Ectodermal cell (in vitro differentiated cells): ENCODE results near the gene CDK5.

ENCODE experiments used
- H3K27ac ChIP-seq: 2 replicates; pipeline ENCODE4 v1.7.0; 2013; ENCODE audit warnings: mild to moderate bottlenecking, low read depth, low read length; ENCODE audit not compliant: insufficient read depth, poor library complexity, severe bottlenecking
- H3K27me3 ChIP-seq: 2 replicates; pipeline ENCODE4 v1.7.0; 2013; ENCODE audit warnings: mild to moderate bottlenecking, low read length; ENCODE audit not compliant: insufficient read depth, control insufficient read depth, poor library complexity, severe bottlenecking
- H3K36me3 ChIP-seq: one replicate; pipeline ENCODE4 v1.7.0; 2013; ENCODE audit warnings: low read length; ENCODE audit not compliant: control insufficient read depth, insufficient read depth
- H3K4me1 ChIP-seq: one replicate; pipeline ENCODE4 v1.7.0; 2013; ENCODE audit warnings: low read length; ENCODE audit not compliant: control insufficient read depth, insufficient read depth
- H3K4me3 ChIP-seq: 2 replicates; pipeline ENCODE4 v1.7.0; 2013; ENCODE audit warnings: low read depth, low read length, control low read depth; ENCODE audit not compliant: insufficient read depth
- H3K9me3 ChIP-seq: 2 replicates; pipeline ENCODE4 v1.7.0; 2013; ENCODE audit warnings: mild to moderate bottlenecking, low read length, moderate library complexity; ENCODE audit not compliant: control insufficient read depth
- WGBS, 2 experiments: methylation state at CpG; one replicate each; pipeline ENCODE4 v1.1.7; 2013; ENCODE audit warnings: missing lambda C conversion rate in 2 of 2; 5-methylcytosine and 5-hydroxymethylcytosine counted together

The CDK5 gene

DNA sequence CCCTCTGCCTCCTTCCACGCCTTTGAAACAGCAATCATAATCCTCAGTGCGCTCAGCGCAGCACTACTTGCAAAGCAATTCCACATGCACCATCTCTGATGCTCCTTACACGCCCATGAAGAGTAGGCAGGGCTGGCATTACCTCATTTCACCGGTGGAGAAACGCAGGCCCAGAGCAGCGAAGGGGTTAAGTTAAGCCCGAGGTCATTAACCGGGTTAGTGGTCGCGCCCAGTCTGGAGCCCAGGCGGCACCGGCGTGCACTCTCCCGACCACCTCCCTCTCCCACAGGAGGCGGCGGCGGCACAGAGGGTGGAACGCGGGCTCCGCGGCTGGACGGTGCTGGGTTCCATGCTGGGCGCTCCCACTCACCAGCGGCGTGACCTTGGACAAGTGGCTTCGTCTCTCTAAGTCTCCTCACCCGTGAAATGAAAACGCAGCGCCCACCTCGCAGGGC is 22.4 kb upstream of the CDK5 start:
- peaks cover 7% of the 10 kb centered on the region for H3K36me3 ChIP-seq
- peak overlapping the region; percentile 82 for H3K4me3 ChIP-seq
- H3K9me3 ChIP-seq: no peaks in the 10 kb centered on the region
- H3K27ac ChIP-seq: no peak overlapping the region
- peaks cover 38% of the 10 kb centered on the region for H3K4me1 ChIP-seq
- H3K27me3 ChIP-seq: peaks cover 12% of the 10 kb centered on the region
- 3% methylated on average over 31 of the region's 31 CpGs for WGBS, 2 experiments

DNA sequence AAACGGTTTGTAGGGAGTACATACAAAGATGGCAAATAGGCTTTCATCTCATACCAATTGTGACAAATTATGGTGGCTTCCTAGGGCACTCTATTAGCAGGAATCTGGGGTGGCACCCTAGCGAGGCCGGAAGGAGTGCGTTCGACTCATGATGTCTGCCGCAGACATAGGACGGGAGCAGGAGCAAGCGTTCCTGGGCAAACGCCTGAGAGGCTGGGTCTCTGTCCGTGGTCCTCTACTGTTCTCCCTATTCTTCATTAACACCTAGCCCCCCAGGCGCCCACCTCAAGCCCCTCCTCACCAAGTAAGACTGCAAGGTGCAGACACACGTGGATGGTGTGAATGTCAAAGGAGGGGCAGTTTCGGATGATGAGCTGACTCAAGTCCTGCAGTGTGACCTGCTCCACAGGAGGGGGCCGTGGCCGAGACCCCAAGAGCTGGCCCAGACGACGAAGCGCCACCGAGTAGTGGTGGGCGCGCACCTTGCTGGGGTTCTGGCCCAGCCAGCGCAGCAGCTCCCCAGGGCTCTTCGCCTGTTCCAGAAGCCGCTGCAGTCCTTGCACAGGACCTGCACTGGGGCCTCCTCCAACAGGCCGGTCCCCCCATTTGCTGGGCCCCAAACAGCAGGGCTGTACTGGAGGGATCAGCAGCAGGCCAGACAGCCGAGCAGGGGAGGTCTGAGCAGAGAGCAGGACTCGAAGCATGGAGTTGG is 21.7 kb upstream of the CDK5 start:
- 88% methylated on average over 27 of the region's 27 CpGs for WGBS, 2 experiments
- H3K4me3 ChIP-seq: peak overlapping the region; percentile 82
- H3K9me3 ChIP-seq: no peaks in the 10 kb centered on the region
- H3K27me3 ChIP-seq: peaks cover 9% of the 10 kb centered on the region
- no peak overlapping the region for H3K27ac ChIP-seq
- peaks cover 14% of the 10 kb centered on the region for H3K36me3 ChIP-seq
- peaks cover 34% of the 10 kb centered on the region for H3K4me1 ChIP-seq

DNA sequence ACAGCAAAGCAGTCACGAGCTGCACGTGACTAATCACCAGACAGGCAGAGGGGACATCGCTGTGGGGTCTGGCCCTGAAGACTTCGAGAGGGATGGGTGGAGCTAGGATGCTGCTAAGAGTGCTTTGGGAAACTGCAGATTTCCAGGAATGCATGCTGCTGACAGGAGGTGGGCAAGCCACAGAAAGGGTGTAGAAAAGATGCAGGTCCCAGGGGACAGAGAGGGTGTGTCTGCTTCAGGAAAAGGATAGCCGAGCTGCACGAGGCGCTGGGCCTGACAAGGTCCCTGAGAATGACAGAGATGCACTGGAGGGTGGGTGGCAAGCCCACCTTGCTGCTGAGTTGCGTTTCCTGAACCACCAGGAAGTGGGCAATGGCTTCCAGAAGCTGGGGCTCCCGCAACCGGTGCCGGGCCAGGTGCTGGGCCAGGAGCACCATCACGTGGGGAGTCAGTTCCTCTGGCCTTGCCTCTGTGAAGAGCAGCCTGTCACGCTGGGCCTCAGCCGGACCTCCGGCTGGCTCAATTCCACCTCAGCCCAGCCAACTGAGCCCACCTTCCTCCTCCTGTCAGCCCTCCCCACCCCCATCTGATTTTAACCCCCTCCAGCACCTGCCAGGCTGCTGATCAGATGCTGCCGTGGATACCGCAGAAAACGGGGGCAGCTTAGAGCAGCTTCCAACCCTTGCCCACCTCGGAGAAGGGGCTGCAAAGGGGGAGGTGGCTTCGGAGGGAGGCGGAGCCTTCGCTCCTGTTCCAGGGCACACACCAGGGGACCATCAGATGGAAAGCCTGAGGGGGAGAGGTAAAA is 20.7 kb upstream of the CDK5 start:
- WGBS, 2 experiments: 68 to 69% methylated on average over 22 of the region's 22 CpGs
- Histone ChIP-seq H3K27ac (no peak overlapping the region), H3K27me3 (no peaks in the 10 kb centered on the region), H3K9me3 (no peaks in the 10 kb centered on the region), H3K36me3 (peaks cover 22% of the 10 kb centered on the region), H3K4me3 (no peak overlapping the region), H3K4me1 (peaks cover 34% of the 10 kb centered on the region)

DNA sequence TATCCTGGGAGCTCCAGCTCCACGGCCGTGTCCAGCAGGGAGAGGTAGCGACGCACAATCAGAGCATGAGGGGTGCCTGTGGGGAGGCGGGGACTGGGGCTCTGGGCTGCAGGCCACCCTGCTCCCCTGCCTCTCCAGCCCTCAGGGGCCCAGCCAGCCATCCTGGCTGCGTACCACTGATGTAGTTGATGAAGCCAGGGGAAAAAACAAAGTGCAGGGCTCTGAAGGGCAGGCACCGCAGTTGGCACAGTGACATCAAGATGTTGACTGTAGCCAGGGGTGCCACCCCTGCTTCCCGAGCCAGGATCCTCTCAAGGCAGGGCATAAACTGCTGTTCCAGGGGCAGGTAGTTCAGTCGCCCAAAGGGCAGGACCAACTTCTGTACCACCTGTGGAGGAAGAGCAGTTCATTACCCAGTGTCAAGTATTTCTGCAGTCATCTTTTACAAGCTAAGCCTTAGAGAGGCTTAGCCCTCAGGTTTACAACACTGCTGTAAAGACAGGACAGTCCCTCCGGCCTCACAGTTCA is 20.1 kb upstream of the CDK5 start:
- Histone ChIP-seq H3K4me3 (no peak overlapping the region), H3K36me3 (peaks cover 22% of the 10 kb centered on the region), H3K9me3 (no peaks in the 10 kb centered on the region), H3K27me3 (no peaks in the 10 kb centered on the region), H3K4me1 (peaks cover 34% of the 10 kb centered on the region), H3K27ac (no peak overlapping the region)
- WGBS, 2 experiments: 83 to 84% methylated on average over 10 of the region's 10 CpGs

DNA sequence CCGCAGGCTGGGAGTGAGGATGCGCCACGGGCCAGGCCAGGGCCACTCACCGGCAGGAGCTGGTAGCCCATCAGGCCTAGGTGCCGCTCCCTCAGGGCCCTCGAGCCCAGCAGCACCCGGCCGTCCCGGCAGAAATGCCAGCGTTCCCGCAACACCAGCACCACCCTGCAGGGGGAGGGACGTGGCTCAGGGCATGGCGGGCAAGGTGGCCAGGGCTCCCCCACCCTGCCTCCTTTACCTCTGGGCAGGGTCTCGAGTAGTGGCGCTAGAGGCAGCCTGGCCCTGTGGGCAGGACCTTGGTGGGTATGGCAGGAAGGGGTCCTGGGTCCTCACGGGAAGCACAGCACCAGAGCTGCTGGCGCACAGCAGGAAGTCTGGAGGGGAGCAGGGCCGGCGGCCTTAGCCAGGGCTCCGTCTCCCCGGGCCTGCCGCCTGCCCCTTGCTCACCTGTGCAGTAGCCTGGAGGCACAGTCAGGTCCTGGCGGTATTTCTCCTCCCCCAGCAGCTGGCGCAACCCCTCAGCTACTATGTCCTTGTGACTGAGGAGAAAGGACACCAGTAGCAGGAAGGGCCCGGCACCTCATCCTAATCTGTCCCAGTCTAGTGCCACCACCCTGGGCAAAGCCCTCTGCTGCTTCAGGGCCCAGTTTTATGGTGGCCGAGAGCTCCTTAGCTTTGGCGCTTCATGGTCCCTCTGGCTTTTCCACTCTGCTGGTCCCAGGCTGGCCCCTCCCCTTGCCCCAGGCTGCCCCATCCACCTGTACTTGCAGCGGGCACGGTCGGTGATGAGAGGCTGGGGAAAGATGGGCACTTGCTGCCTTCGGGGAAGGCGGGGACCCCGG is 19.4 kb upstream of the CDK5 start:
- Histone ChIP-seq H3K4me1 (peaks cover 27% of the 10 kb centered on the region), H3K27me3 (no peaks in the 10 kb centered on the region), H3K36me3 (peaks cover 22% of the 10 kb centered on the region), H3K4me3 (no peak overlapping the region), H3K27ac (no peak overlapping the region), H3K9me3 (no peaks in the 10 kb centered on the region)
- WGBS, 2 experiments: 86% methylated on average over 33 of the region's 33 CpGs

DNA sequence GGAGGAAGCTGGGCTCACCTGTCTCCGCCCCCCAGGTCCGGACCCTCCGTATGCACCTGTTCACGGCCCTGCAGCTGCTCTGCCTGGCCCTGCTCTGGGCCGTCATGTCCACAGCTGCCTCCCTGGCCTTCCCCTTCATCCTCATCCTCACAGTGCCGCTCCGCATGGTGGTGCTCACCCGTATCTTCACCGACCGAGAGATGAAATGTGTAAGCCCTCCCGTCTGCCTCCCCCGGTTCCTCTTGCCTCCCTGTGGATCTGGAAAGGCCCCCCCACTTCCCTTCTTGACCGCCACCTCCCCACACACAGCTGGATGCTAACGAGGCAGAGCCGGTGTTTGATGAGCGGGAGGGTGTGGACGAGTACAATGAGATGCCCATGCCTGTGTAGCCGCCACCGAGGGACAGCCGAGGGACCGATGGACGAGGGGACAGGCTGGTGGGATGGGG is 18.3 kb upstream of the CDK5 start:
- H3K4me1 ChIP-seq: peaks cover 16% of the 10 kb centered on the region
- no peak overlapping the region for H3K4me3 ChIP-seq
- no peaks in the 10 kb centered on the region for H3K27me3 ChIP-seq
- H3K27ac ChIP-seq: no peak overlapping the region
- no peaks in the 10 kb centered on the region for H3K9me3 ChIP-seq
- 87 to 88% methylated on average over 21 to 22 of the region's 22 CpGs for WGBS, 2 experiments
- peaks cover 29% of the 10 kb centered on the region for H3K36me3 ChIP-seq

DNA sequence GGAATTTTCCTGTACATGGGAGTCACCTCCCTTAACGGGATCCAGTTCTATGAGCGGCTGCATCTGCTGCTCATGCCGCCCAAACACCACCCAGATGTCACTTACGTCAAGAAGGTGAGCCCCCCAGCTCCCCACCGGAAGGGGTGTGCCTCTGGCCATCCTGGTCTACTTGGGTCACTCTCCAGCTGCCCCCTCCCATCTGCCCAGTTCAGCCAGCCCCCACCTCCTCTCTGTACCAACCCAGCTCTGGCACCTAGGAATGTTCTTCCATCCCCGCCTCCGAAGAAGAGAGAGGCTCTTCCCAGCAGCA is 17.9 kb upstream of the CDK5 start:
- WGBS, 2 experiments: 93% methylated on average over 7 of the region's 7 CpGs
- H3K27me3 ChIP-seq: no peaks in the 10 kb centered on the region
- H3K9me3 ChIP-seq: no peaks in the 10 kb centered on the region
- no peak overlapping the region for H3K27ac ChIP-seq
- H3K4me3 ChIP-seq: no peak overlapping the region
- peaks cover 31% of the 10 kb centered on the region for H3K36me3 ChIP-seq
- peaks cover 16% of the 10 kb centered on the region for H3K4me1 ChIP-seq

DNA sequence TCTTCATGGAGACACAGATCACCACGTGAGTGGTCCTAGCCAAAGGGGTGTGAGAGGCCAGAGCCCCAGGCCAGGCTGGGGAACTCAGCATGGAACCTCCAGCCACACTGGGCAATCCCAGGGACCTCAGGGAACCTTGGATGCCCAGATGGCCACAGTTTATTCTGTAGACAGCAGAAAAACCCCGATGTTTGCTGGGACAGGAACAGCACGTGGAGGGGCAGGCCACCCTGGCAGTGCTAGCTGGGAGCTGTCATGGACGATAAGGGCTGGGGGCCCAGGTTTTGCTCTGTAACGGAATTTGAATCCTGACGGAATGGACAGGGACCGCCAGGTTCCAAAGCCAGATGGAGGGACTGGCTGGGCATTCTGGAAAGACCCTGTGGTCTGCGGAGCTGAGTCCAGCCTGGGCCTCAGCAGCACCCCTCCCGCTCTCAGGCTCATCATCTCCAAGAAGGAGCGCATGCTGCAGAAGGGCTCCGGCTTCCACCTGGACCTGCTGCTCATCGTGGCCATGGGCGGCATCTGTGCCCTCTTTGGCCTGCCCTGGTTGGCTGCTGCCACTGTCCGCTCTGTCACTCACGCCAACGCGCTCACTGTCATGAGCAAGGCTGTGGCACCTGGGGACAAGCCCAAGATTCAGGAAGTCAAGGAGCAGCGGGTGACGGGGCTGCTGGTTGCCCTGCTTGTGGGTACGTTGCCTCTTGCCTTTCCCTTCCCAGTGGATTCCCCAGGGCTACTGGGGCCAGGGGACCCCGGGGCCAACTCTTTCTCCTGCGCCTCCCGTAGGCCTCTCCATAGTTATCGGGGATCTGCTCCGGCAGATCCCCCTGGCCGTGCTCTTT is 17.3 kb upstream of the CDK5 start:
- H3K9me3 ChIP-seq: no peaks in the 10 kb centered on the region
- 95 to 96% methylated on average over 26 of the region's 26 CpGs for WGBS, 2 experiments
- no peak overlapping the region for H3K27ac ChIP-seq
- no peak overlapping the region for H3K4me3 ChIP-seq
- peaks cover 16% of the 10 kb centered on the region for H3K4me1 ChIP-seq
- H3K27me3 ChIP-seq: no peaks in the 10 kb centered on the region
- peaks cover 37% of the 10 kb centered on the region for H3K36me3 ChIP-seq

DNA sequence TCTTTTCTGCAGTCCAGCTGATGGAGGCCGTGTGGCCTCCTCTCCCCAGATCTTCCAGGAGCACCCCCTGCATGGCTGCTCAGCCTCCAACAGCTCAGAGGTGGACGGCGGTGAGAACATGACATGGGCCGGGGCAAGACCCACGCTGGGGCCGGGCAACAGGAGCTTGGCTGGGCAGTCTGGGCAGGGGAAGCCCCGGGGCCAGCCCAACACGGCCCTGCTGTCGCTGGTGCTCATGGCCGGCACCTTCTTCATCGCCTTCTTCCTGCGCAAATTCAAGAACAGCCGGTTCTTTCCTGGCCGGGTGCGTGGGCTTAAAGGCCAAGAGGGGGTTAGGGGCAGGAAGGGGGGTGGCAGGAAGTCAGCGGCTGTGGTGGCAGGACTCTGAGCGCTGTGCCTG is 16.3 kb upstream of the CDK5 start:
- H3K4me1 ChIP-seq: peaks cover 6% of the 10 kb centered on the region
- no peaks in the 10 kb centered on the region for H3K9me3 ChIP-seq
- no peak overlapping the region for H3K4me3 ChIP-seq
- H3K36me3 ChIP-seq: peaks cover 38% of the 10 kb centered on the region
- 95 to 96% methylated on average over 17 of the region's 17 CpGs for WGBS, 2 experiments
- no peaks in the 10 kb centered on the region for H3K27me3 ChIP-seq
- H3K27ac ChIP-seq: no peak overlapping the region
